HEK293T (cell line): ENCODE results near the gene ACTR5.

Experiments
- BHLHE40 ChIP-seq: fragments of 450-650 bp; IDR thresholded peaks from 2 replicates; pipeline ENCODE4 v1.6.1; 2016; ENCODE audit warnings: mild to moderate bottlenecking, moderate library complexity, borderline replicate concordance
- FOXA1 ChIP-seq: fragments of 450-650 bp; IDR thresholded peaks from 2 replicates; pipeline ENCODE4 v1.6.1; 2016; ENCODE audit warnings: mild to moderate bottlenecking
- FOXK2 ChIP-seq: fragments of 450-650 bp; IDR thresholded peaks from 2 replicates; pipeline ENCODE4 v1.6.1; 2016; ENCODE audit warnings: mild to moderate bottlenecking
- FOXM1 ChIP-seq: fragments of 450-650 bp; IDR thresholded peaks from 2 replicates; pipeline ENCODE4 v1.6.1; 2017; ENCODE audit warnings: mild to moderate bottlenecking, borderline replicate concordance
- LEF1 ChIP-seq: fragments of 450-650 bp; IDR thresholded peaks from 2 replicates; pipeline ENCODE4 v1.6.1; 2017; ENCODE audit warnings: mild to moderate bottlenecking, borderline replicate concordance
- NFRKB ChIP-seq: fragments of 450-650 bp; IDR thresholded peaks from 2 replicates; pipeline ENCODE4 v1.6.1; 2016; ENCODE audit warnings: mild to moderate bottlenecking, moderate library complexity
- PKNOX1 ChIP-seq: fragments of 450-650 bp; IDR thresholded peaks from 2 replicates; pipeline ENCODE4 v1.6.1; 2016
- SP1 ChIP-seq: fragments of 450-650 bp; IDR thresholded peaks from 2 replicates; pipeline ENCODE4 v1.6.1; 2017
- SUZ12 ChIP-seq: fragments of 450-650 bp; IDR thresholded peaks from 2 replicates; pipeline ENCODE4 v1.6.1; 2016; ENCODE audit warnings: mild to moderate bottlenecking
- TARDBP ChIP-seq: fragments of 450-650 bp; IDR thresholded peaks from 2 replicates; pipeline ENCODE4 v1.6.1; 2016

- no peak for TF ChIP-seq LEF1
- TF ChIP-seq TARDBP: no peak
- no peak for TF ChIP-seq FOXM1
- no peak for TF ChIP-seq PKNOX1
- TF ChIP-seq SUZ12: no peak
- TF ChIP-seq FOXK2: no peak
- TF ChIP-seq FOXA1: no peak
- no peak for TF ChIP-seq BHLHE40
- no peak for TF ChIP-seq SP1
- TF ChIP-seq NFRKB: no peak
These were observed 6.7 kb downstream of the ACTR5 start for GRCh38 chr20:38754924-38755323.
